HepG2 (cell line): Measurements from ENCODE around the gene SDF2. TPM values are rescaled to one million over a fixed set of nuclear protein-coding genes. Genes with fewer than 3 reads are reported as not detected.

Experiments
- BCL6 ChIP-seq: IDR thresholded peaks from 2 replicates; pipeline ENCODE4 v1.6.1; 2016; ENCODE audit warnings: missing genetic modification reagents, missing compliant biosample characterization
- ELF1 ChIP-seq: sonication (generic); formaldehyde crosslinking; IDR thresholded peaks from 2 replicates; pipeline ENCODE4 v1.4.0; 2020; ENCODE audit warnings: missing genetic modification reagents
- FOXK1 ChIP-seq: sonication (generic); formaldehyde crosslinking; IDR thresholded peaks from 2 replicates; pipeline ENCODE4 v1.4.0; 2020; ENCODE audit warnings: low read depth, missing genetic modification reagents, borderline replicate concordance
- HBP1 ChIP-seq: IDR thresholded peaks from 2 replicates; pipeline ENCODE4 v1.6.1; 2016; ENCODE audit warnings: low read depth, control low read depth
- JUNB ChIP-seq: sonication (generic); formaldehyde crosslinking; IDR thresholded peaks from 2 replicates; pipeline ENCODE4 v1.8.0; 2022; ENCODE audit warnings: missing genetic modification reagents, mild to moderate bottlenecking, borderline replicate concordance
- PATZ1 ChIP-seq: sonication (generic); formaldehyde crosslinking; IDR thresholded peaks from 2 replicates; pipeline ENCODE4 v1.4.0; 2020; ENCODE audit warnings: missing genetic modification reagents
- PAXIP1 ChIP-seq: sonication (generic); formaldehyde crosslinking; conservative IDR thresholded peaks from 2 replicates; pipeline ENCODE4 v1.4.0; 2020; ENCODE audit warnings: mild to moderate bottlenecking, missing genetic modification reagents, moderate library complexity
- SRF ChIP-seq: IDR thresholded peaks from 2 replicates; pipeline ENCODE4 v1.6.1; 2011; ENCODE audit warnings: mild to moderate bottlenecking, low read depth, low read length, moderate library complexity
- TAF15 ChIP-seq: fragments of 200-400 bp; formaldehyde crosslinking; IDR thresholded peaks from one replicate; pipeline ENCODE4 v1.6.1; 2018; ENCODE audit warnings: mild to moderate bottlenecking, low read depth, low read length; ENCODE audit not compliant: poor library complexity, severe bottlenecking
- TCF7L2 ChIP-seq: IDR thresholded peaks from 2 replicates; pipeline ENCODE4 v1.6.1; 2011; ENCODE audit warnings: mild to moderate bottlenecking, low read depth, low read length, moderate library complexity
- THAP8 ChIP-seq: sonication (generic); formaldehyde crosslinking; IDR thresholded peaks from 2 replicates; pipeline ENCODE4 v1.5.1; 2020; ENCODE audit warnings: missing genetic modification reagents, mild to moderate bottlenecking, borderline replicate concordance
- ZBTB38 ChIP-seq: sonication (generic); formaldehyde crosslinking; IDR thresholded peaks from 2 replicates; pipeline ENCODE4 v1.5.1; 2020; ENCODE audit warnings: mild to moderate bottlenecking, missing genetic modification reagents
- ZBTB7B ChIP-seq: sonication (generic); formaldehyde crosslinking; IDR thresholded peaks from 2 replicates; pipeline ENCODE4 v1.4.0; 2020; ENCODE audit warnings: missing genetic modification reagents
- ZGPAT ChIP-seq: IDR thresholded peaks from 2 replicates; pipeline ENCODE4 v1.6.1; 2016; ENCODE audit warnings: mild to moderate bottlenecking
- ZNF264 ChIP-seq: sonication (generic); formaldehyde crosslinking; IDR thresholded peaks from 2 replicates; pipeline ENCODE4 v1.4.0; 2020; ENCODE audit warnings: missing genetic modification reagents
- ZNF558 ChIP-seq: sonication (generic); formaldehyde crosslinking; IDR thresholded peaks from 2 replicates; pipeline ENCODE4 v1.9.0; 2022; ENCODE audit warnings: mild to moderate bottlenecking, missing genetic modification reagents, borderline replicate concordance
- ZNF703 ChIP-seq: sonication (generic); formaldehyde crosslinking; IDR thresholded peaks from 2 replicates; pipeline ENCODE4 v1.5.1; 2020; ENCODE audit warnings: missing genetic modification reagents, mild to moderate bottlenecking, moderate library complexity, borderline replicate concordance
- ZNF749 ChIP-seq: sonication (generic); formaldehyde crosslinking; IDR thresholded peaks from 2 replicates; pipeline ENCODE4 v1.8.0; 2022; ENCODE audit warnings: mild to moderate bottlenecking, missing genetic modification reagents, moderate library complexity, borderline replicate concordance
- ZSCAN22 ChIP-seq: sonication (generic); formaldehyde crosslinking; IDR thresholded peaks from 2 replicates; pipeline ENCODE4 v1.4.0; 2020; ENCODE audit warnings: mild to moderate bottlenecking, missing genetic modification reagents
- polyA plus RNA-seq, 8 experiments: library from polyadenylated mRNA; depleted of rRNA in 3 of 8; stranded (reverse) in 7 of 8; unstranded in 1 of 8; fragments of >200 nt; fragmentation: Illumina TruSeq in 4 of 8; extraction: Trizol in 4 of 8; gene quantifications; 2 replicates each; pipeline versions ENCODE4 v1.2.1 to v1.2.3, GENCODE V29; 2011 to 2016; ENCODE audit warnings: low read depth in 4 of 8, missing spikeins in 1 of 8, mixed read lengths in 1 of 8; ENCODE audit not compliant: insufficient read depth in 1 of 8
- total RNA-seq, 5 experiments: library from RNA; depleted of rRNA; stranded (reverse); fragments of >200 nt; fragmentation: Illumina TruSeq; extraction: Trizol; gene quantifications; 2 replicates each; pipeline ENCODE4 v1.2.3, GENCODE V29; 2016; ENCODE audit warnings: low read depth in 1 of 5

Gene SDF2
- total and polyA plus RNA-seq, 2 of the 13 experiments (the other 11 are each of a cell fraction or from before 2014, with no cell fraction given) = 58.2 to 58.4 TPM

- TF ChIP-seq ZGPAT (CRISPR knock-in tag) (peak; percentile 73), ZNF749 (CRISPR knock-in tag) (no peak), ZBTB38 (0 out of 2 replicates have a peak, but pooled peaks have one; percentile 19), TCF7L2 (no peak), ELF1 (peak; percentile 82), JUNB (no peak), ZBTB7B (CRISPR knock-in tag) (peak; percentile 14; the same call in 1 of the 2 replicates), ZNF264 (no peak; the same call in 1 of the 2 replicates), FOXK1 (CRISPR knock-in tag) (no peak), PAXIP1 (CRISPR knock-in tag) (peak; percentile 43), SRF (no peak), ZNF558 (CRISPR knock-in tag) (peak; percentile 87; the same call in 1 of the 2 replicates), ZNF703 (CRISPR knock-in tag) (no peak; the same call in 1 of the 2 replicates), TAF15 (no peak), HBP1 (CRISPR knock-in tag) (peak; percentile 14; the same call in 1 of the 2 replicates), PATZ1 (peak; percentile 76), THAP8 (CRISPR knock-in tag) (no peak), ZSCAN22 (no peak), BCL6 (CRISPR knock-in tag) (no peak)
Observed at GRCh38 chr17:28661635-28662526, at the start of gene SDF2, which contains the start of gene SUPT6H (continued).
